HepG2 (cell line): ENCODE data around the gene OSCP1. TPM values are rescaled to one million over a fixed set of nuclear protein-coding genes. Genes with fewer than 3 reads are reported as not detected.
A peak's percentile ranks its signal among the peaks of the same experiment; 100 is the strongest.

Experiments used
- ARID2 ChIP-seq: sonication (generic); formaldehyde crosslinking; IDR thresholded peaks from 2 replicates; pipeline ENCODE4 v1.8.1; 2022; ENCODE audit warnings: mild to moderate bottlenecking, missing genetic modification reagents, borderline replicate concordance
- CBFB ChIP-seq: sonication (generic); formaldehyde crosslinking; IDR thresholded peaks from 2 replicates; pipeline ENCODE4 v1.4.0; 2020; ENCODE audit warnings: missing genetic modification reagents
- DNMT1 ChIP-seq: sonication (generic); formaldehyde crosslinking; IDR thresholded peaks from 2 replicates; pipeline ENCODE4 v1.5.1; 2020; ENCODE audit warnings: mild to moderate bottlenecking, missing genetic modification reagents
- GABPA ChIP-seq, 2 experiments: IDR thresholded peaks; 2 replicates each; pipeline ENCODE4 v1.6.1; 2011 to 2016; ENCODE audit warnings: low read depth in 2 of 2, low read length in 1 of 2, missing biosample characterization in 1 of 2, missing genetic modification characterization in 1 of 2
- HMG20B ChIP-seq: conservative IDR thresholded peaks from 2 replicates; pipeline ENCODE4 v1.6.1; 2016; ENCODE audit warnings: missing genetic modification reagents, missing compliant biosample characterization
- NAIF1 ChIP-seq: sonication (generic); formaldehyde crosslinking; IDR thresholded peaks from 2 replicates; pipeline ENCODE4 v1.5.0; 2020; ENCODE audit warnings: mild to moderate bottlenecking, missing genetic modification reagents, borderline replicate concordance
- NFATC3 ChIP-seq: sonication (generic); formaldehyde crosslinking; IDR thresholded peaks from 2 replicates; pipeline ENCODE4 v1.5.1; 2020; ENCODE audit warnings: mild to moderate bottlenecking, missing genetic modification reagents
- RERE ChIP-seq: IDR thresholded peaks from 2 replicates; pipeline ENCODE4 v1.6.1; 2016; ENCODE audit warnings: low read depth, missing genetic modification reagents, missing compliant biosample characterization
- U2AF2 ChIP-seq: fragments of 200-400 bp; formaldehyde crosslinking; IDR thresholded peaks from 2 replicates; pipeline ENCODE4 v1.6.1; 2017; ENCODE audit warnings: low read depth, mild to moderate bottlenecking, low read length
- ZBTB3 ChIP-seq: sonication (generic); formaldehyde crosslinking; IDR thresholded peaks from 2 replicates; pipeline ENCODE4 v1.4.0; 2020; ENCODE audit warnings: low read depth, mild to moderate bottlenecking, moderate library complexity, missing genetic modification reagents, borderline replicate concordance
- ZMYM2 ChIP-seq: sonication (generic); formaldehyde crosslinking; IDR thresholded peaks from 2 replicates; pipeline ENCODE4 v1.8.0; 2022; ENCODE audit warnings: mild to moderate bottlenecking, missing genetic modification reagents
- ZNF670 ChIP-seq: sonication (generic); formaldehyde crosslinking; IDR thresholded peaks from 2 replicates; pipeline ENCODE4 v1.8.0; 2022; ENCODE audit warnings: mild to moderate bottlenecking, missing genetic modification reagents, borderline replicate concordance
- polyA plus RNA-seq, 8 experiments: library from polyadenylated mRNA; depleted of rRNA in 3 of 8; stranded (reverse) in 7 of 8; unstranded in 1 of 8; fragments of >200 nt; fragmentation: Illumina TruSeq in 4 of 8; extraction: Trizol in 4 of 8; gene quantifications; 2 replicates each; pipeline versions ENCODE4 v1.2.1 to v1.2.3, GENCODE V29; 2011 to 2016; ENCODE audit warnings: low read depth in 4 of 8, missing spikeins in 1 of 8, mixed read lengths in 1 of 8; ENCODE audit not compliant: insufficient read depth in 1 of 8
- total RNA-seq, 5 experiments: library from RNA; depleted of rRNA; stranded (reverse); fragments of >200 nt; fragmentation: Illumina TruSeq; extraction: Trizol; gene quantifications; 2 replicates each; pipeline ENCODE4 v1.2.3, GENCODE V29; 2016; ENCODE audit warnings: low read depth in 1 of 5
- TF ChIP-seq, protein P1 (sequence below), 2 experiments: sonication (generic) in 1 of 2; formaldehyde crosslinking in 1 of 2; IDR thresholded peaks; 2 replicates each; pipeline versions ENCODE4 v1.6.1 to v1.9.0; 2014 to 2022; ENCODE audit warnings: antibody characterized with exemption in 1 of 2, borderline replicate concordance in 1 of 2, inconsistent platforms in 1 of 2, low read depth in 1 of 2, missing genetic modification reagents in 1 of 2
- TF ChIP-seq, protein P2 (sequence below): sonication (generic); formaldehyde crosslinking; IDR thresholded peaks from 2 replicates; pipeline ENCODE4 v1.9.0; 2021; ENCODE audit warnings: missing genetic modification reagents, mild to moderate bottlenecking, borderline replicate concordance

OSCP1 gene
- total and polyA plus RNA-seq, 2 of the 13 experiments (the other 11 are each of a cell fraction or from before 2014, with no cell fraction given): 0.60 to 0.84 TPM

- TF ChIP-seq, protein P1, sequence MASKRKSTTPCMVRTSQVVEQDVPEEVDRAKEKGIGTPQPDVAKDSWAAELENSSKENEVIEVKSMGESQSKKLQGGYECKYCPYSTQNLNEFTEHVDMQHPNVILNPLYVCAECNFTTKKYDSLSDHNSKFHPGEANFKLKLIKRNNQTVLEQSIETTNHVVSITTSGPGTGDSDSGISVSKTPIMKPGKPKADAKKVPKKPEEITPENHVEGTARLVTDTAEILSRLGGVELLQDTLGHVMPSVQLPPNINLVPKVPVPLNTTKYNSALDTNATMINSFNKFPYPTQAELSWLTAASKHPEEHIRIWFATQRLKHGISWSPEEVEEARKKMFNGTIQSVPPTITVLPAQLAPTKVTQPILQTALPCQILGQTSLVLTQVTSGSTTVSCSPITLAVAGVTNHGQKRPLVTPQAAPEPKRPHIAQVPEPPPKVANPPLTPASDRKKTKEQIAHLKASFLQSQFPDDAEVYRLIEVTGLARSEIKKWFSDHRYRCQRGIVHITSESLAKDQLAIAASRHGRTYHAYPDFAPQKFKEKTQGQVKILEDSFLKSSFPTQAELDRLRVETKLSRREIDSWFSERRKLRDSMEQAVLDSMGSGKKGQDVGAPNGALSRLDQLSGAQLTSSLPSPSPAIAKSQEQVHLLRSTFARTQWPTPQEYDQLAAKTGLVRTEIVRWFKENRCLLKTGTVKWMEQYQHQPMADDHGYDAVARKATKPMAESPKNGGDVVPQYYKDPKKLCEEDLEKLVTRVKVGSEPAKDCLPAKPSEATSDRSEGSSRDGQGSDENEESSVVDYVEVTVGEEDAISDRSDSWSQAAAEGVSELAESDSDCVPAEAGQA (IDR thresholded peaks at IDR 0.05; ENCODE audit: low read depth): peak; percentile 90
- TF ChIP-seq, protein P1 (CRISPR knock-in tag; IDR thresholded peaks at IDR 0.05; ENCODE audit: borderline replicate concordance): no peak; the same call in 1 of the 2 replicates
- TF ChIP-seq CBFB (CRISPR knock-in tag) (peak; percentile 95), ZBTB3 (no peak), HMG20B (CRISPR knock-in tag) (peak; percentile 66; the same call in 1 of the 2 replicates), RERE (CRISPR knock-in tag) (peak; percentile 61; the same call in 1 of the 2 replicates), NFATC3 (CRISPR knock-in tag) (peak; percentile 92), ARID2 (CRISPR knock-in tag) (peak; percentile 79), ZNF670 (peak; percentile 91), GABPA (IDR thresholded peaks at IDR 0.05; ENCODE audit: low read depth, low read length) (no peak), GABPA (CRISPR knock-in tag; IDR thresholded peaks at IDR 0.05; ENCODE audit: low read depth) (peak; percentile 75), U2AF2 (0 out of 2 replicates have a peak, but pooled peaks have one; percentile 71), DNMT1 (CRISPR knock-in tag) (peak; percentile 77; the same call in 1 of the 2 replicates), NAIF1 (CRISPR knock-in tag) (peak; percentile 56; the same call in 1 of the 2 replicates), ZMYM2 (CRISPR knock-in tag) (peak; percentile 70; the same call in 1 of the 2 replicates)
- TF ChIP-seq, protein P2, sequence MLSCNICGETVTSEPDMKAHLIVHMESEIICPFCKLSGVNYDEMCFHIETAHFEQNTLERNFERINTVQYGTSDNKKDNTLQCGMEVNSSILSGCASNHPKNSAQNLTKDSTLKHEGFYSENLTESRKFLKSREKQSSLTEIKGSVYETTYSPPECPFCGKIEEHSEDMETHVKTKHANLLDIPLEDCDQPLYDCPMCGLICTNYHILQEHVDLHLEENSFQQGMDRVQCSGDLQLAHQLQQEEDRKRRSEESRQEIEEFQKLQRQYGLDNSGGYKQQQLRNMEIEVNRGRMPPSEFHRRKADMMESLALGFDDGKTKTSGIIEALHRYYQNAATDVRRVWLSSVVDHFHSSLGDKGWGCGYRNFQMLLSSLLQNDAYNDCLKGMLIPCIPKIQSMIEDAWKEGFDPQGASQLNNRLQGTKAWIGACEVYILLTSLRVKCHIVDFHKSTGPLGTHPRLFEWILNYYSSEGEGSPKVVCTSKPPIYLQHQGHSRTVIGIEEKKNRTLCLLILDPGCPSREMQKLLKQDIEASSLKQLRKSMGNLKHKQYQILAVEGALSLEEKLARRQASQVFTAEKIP (CRISPR knock-in tag): no peak
These were observed 13.8 kb upstream of the OSCP1 start, which contains the start of gene MRPS15 (continued) for GRCh38 chr1:36463803-36464604.
